Transverse colon (tissue), 4 donors: ENCODE data around the gene FLT4. TPM values are rescaled to one million over a fixed set of nuclear protein-coding genes. Genes with fewer than 3 reads are reported as not detected.

Source experiments
- DNase-seq: peaks from one replicate; pipeline ENCODE4 v3.0.0-alpha.2; 2019
- H3K27ac ChIP-seq, 4 donors: fragments of 200-600 bp; sonication (generic); 2 replicates each; pipeline ENCODE4 v1.5.1; 2016 to 2018; ENCODE audit warnings: inconsistent platforms in 4 of 4
- H3K27me3 ChIP-seq: fragments of 200-600 bp; sonication (generic); 2 replicates; pipeline ENCODE4 v1.5.1; 2017; ENCODE audit warnings: inconsistent platforms
- H3K36me3 ChIP-seq, 4 donors: fragments of 200-600 bp; sonication (generic); 2 replicates each; pipeline ENCODE4 v1.5.1; 2017 to 2019; ENCODE audit warnings: inconsistent platforms in 4 of 4
- H3K4me1 ChIP-seq, 4 donors: fragments of 200-600 bp; sonication (generic); 2 replicates each; pipeline ENCODE4 v1.5.1; 2017 to 2020; ENCODE audit warnings: inconsistent platforms in 4 of 4
- H3K4me3 ChIP-seq, 4 donors: fragments of 200-600 bp; sonication (generic); 1 replicate in 1 of 4; 2 replicates in 3 of 4; pipeline versions ENCODE4 v1.5.1 to v1.6.1; 2017 to 2019; ENCODE audit warnings: inconsistent platforms in 4 of 4
- H3K9me3 ChIP-seq, 2 donors: fragments of 200-600 bp; sonication (generic); 2 replicates each; pipeline ENCODE4 v1.5.1; 2017 to 2019; ENCODE audit warnings: inconsistent platforms in 2 of 2
- EP300 ChIP-seq: sonication (generic); formaldehyde crosslinking; IDR thresholded peaks from one replicate; pipeline ENCODE4 v1.6.1; 2017; ENCODE audit warnings: antibody characterized with exemption, low read depth
- POLR2A ChIP-seq: fragments of 450-650 bp; IDR thresholded peaks from one replicate; pipeline ENCODE4 v1.6.1; 2016; ENCODE audit warnings: antibody characterized with exemption, mild to moderate bottlenecking, moderate library complexity
- POLR2AphosphoS5 ChIP-seq, 3 donors: sonication (generic); formaldehyde crosslinking; IDR thresholded peaks; one replicate each; pipeline ENCODE4 v1.6.1; 2016; ENCODE audit warnings: antibody characterized with exemption in 3 of 3
- WGBS, 2 donors: methylation state at CpG; one replicate each; pipeline ENCODE4 v1.1.5; 2018; ENCODE audit warnings: low coverage in 1 of 2; 5-methylcytosine and 5-hydroxymethylcytosine counted together
- in situ Hi-C, 4 donors: fragments of 200-750 bp; cut with MboI; loops; one replicate each; pipeline versions ENCODE4 v1.15.0 to v1.15.1; 2017; ENCODE audit warnings: low sequenced_read_pairs in 3 of 4, low pct_ligation_motif_present in 1 of 4, low pct_unique_long_range_greater_than_20kb in 1 of 4
- intact Hi-C: fragments of 100-400 bp; cut with DNase I; formaldehyde crosslinking; loops from one replicate; pipeline ENCODE4 v1.15.1; 2023; ENCODE audit warnings: low total_unique reads
- total RNA-seq, 4 donors: library from RNA; depleted of rRNA; stranded (reverse); fragments of >200 nt; gene quantifications; one replicate each; pipeline ENCODE4 v1.1.0, GENCODE V29; 2016
- TF ChIP-seq, protein P1 (sequence below), 5 experiments: fragments of 200-600 bp in 3 of 5; fragments of 450-650 bp in 2 of 5; sonication (generic) in 3 of 5; IDR thresholded peaks; 1 replicate in 2 of 5; 2 replicates in 3 of 5; pipeline ENCODE4 v1.5.1; 2016 to 2017; ENCODE audit warnings: antibody characterized with exemption in 5 of 5, inconsistent platforms in 3 of 5, mild to moderate bottlenecking in 2 of 5, moderate library complexity in 1 of 5

The FLT4 gene
- total RNA-seq, 4 donors from 2014 or later: 1.8 to 16.1 (median 4.0) TPM

DNA sequence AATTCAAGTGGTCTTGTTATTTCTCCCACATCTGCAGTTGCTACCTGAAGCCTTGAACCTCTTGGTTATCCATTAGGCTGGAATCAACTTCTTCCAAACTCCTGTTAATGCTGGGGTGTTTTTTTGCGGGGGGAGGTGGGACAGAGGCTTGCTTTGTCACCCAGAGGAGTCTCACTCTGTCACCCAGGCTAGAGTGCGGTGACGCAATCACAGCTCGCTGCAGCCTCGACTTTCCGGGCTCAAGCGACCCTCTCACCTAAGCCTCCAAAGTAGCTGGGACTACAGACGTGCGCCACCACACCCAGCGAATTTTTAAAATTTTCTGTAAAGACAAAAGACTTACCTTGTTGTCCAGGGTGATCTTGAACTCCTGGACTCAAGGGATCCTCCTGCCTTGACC is 62.5 kb downstream of the FLT4 start:
- no peak for TF ChIP-seq POLR2A
- TF ChIP-seq EP300: no peak
- TF ChIP-seq POLR2AphosphoS5 (IDR thresholded peaks at IDR 0.05): no peak
- TF ChIP-seq, protein P1, sequence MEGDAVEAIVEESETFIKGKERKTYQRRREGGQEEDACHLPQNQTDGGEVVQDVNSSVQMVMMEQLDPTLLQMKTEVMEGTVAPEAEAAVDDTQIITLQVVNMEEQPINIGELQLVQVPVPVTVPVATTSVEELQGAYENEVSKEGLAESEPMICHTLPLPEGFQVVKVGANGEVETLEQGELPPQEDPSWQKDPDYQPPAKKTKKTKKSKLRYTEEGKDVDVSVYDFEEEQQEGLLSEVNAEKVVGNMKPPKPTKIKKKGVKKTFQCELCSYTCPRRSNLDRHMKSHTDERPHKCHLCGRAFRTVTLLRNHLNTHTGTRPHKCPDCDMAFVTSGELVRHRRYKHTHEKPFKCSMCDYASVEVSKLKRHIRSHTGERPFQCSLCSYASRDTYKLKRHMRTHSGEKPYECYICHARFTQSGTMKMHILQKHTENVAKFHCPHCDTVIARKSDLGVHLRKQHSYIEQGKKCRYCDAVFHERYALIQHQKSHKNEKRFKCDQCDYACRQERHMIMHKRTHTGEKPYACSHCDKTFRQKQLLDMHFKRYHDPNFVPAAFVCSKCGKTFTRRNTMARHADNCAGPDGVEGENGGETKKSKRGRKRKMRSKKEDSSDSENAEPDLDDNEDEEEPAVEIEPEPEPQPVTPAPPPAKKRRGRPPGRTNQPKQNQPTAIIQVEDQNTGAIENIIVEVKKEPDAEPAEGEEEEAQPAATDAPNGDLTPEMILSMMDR (IDR thresholded peaks at IDR 0.05): no peak
- in situ Hi-C loops: no loop called here
- 92% methylated on average over 10 of the region's 10 CpGs; no CpG with 5 or more reads in 1 of the 2 donors for WGBS, 2 donors
- DNase-seq: no peak
- H3K27me3 ChIP-seq: peaks cover 34% of the 10 kb centered on the region
- H3K9me3 ChIP-seq: no peaks in the 10 kb centered on the region
- intact Hi-C loops: no loop called here
- peaks cover 0 to 13% (median 5%) of the 10 kb centered on the region in 4 donors for H3K4me1 ChIP-seq
- no peak overlapping the region for H3K27ac ChIP-seq
- H3K4me3 ChIP-seq: no peak overlapping the region
- H3K36me3 ChIP-seq: no peaks in the 10 kb centered on the region

DNA sequence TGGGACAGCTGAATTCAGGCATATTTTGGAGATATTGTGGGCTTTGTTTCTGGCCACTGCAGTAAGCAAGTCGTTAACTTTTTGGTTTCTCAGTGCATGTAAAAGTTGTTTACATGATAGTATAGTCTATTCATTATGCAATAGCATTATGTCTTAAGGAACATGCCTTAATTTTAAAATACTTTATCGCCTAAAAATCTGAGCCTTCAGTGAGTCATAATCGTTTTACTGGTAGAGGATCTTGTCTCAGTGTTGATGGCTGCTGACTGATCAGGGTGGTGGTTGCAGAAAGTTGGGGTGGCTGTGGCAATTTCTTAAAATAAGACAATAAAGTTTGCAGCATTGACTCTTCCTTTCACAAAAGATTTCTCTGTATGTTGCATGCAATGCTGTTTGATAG is 63.2 kb downstream of the FLT4 start:
- TF ChIP-seq POLR2A: no peak
- 87% methylated on average over 3 of the region's 3 CpGs; no CpG with 5 or more reads in 1 of the 2 donors for WGBS, 2 donors
- peaks cover 0 to 9% (median 3%) of the 10 kb centered on the region in 4 donors for H3K4me1 ChIP-seq
- intact Hi-C loops (no loop called here), in situ Hi-C loops (no loop called here)
- no peak overlapping the region for H3K27ac ChIP-seq
- DNase-seq: no peak
- H3K36me3 ChIP-seq: no peaks in the 10 kb centered on the region
- H3K9me3 ChIP-seq: no peaks in the 10 kb centered on the region
- no peak overlapping the region for H3K4me3 ChIP-seq
- H3K27me3 ChIP-seq: peaks cover 28% of the 10 kb centered on the region

DNA sequence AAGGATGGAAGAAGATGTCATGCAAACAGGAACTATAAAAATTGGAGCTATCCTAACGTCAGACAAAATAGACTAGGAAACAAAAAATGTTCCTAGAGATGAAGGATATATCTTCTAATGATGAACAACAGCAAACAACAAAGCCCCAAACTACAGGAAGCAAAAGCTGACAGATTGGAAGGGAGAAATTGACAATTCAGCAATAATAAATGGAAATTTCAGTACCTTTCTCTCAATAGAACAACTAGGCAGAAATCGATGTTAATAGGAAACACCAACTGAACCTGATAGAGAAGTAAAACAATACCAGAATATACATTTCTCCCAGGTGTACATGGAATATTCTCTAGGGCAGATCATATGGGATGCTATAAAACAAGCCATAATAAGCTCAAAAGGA is 65.7 kb downstream of the FLT4 start:
- 64 to 73% methylated on average over 2 of the region's 2 CpGs for WGBS, 2 donors
- Histone ChIP-seq H3K9me3 (no peaks in the 10 kb centered on the region), H3K27ac (no peak overlapping the region), H3K4me3 (no peak overlapping the region), H3K4me1 (no peaks in the 10 kb centered on the region), H3K36me3 (no peaks in the 10 kb centered on the region), H3K27me3 (peaks cover 3% of the 10 kb centered on the region)
- TF ChIP-seq POLR2AphosphoS5 (IDR thresholded peaks at IDR 0.05) (no peak), EP300 (no peak), POLR2A (no peak)
- TF ChIP-seq, protein P1 (IDR thresholded peaks at IDR 0.05): no peak
- no peak for DNase-seq
- intact Hi-C loops (no loop called here), in situ Hi-C loops (no loop called here)

DNA sequence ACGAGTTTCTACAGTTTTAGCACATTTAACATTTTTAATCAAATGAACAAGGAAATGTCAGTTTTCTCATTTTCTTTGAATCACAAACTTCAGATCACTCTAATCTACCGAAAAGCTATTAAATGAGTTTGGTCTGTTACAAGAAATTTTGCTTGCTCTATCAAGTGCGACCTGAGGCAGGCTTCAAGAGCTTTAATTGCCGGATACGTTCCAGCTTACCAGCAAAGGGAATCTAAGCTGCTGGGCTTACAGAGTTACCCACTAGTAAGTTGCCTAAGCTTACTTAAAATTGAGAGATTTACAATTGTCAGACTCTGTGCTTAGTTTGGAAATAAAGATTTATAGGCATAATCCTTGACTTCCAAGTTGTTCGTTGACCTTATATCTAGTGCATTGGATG is 68.7 kb downstream of the FLT4 start:
- no peaks in the 10 kb centered on the region for H3K4me1 ChIP-seq
- peaks cover 0 to 4% (median 0%) of the 10 kb centered on the region in 4 donors for H3K36me3 ChIP-seq
- 72 to 77% methylated on average over 5 to 6 of the region's 6 CpGs for whole genome bisulfite sequencing, 2 donors
- no peak for DNase-seq
- H3K27ac ChIP-seq: no peak overlapping the region
- H3K9me3 ChIP-seq: no peaks in the 10 kb centered on the region
- intact Hi-C loops: no loop called here
- no peak overlapping the region for H3K4me3 ChIP-seq
- no peaks in the 10 kb centered on the region for H3K27me3 ChIP-seq
- TF ChIP-seq EP300 (no peak), POLR2AphosphoS5 (IDR thresholded peaks at IDR 0.05) (no peak), POLR2A (no peak)
- TF ChIP-seq, protein P1 (IDR thresholded peaks at IDR 0.05): no peak
- in situ Hi-C loops: no loop called here

DNA sequence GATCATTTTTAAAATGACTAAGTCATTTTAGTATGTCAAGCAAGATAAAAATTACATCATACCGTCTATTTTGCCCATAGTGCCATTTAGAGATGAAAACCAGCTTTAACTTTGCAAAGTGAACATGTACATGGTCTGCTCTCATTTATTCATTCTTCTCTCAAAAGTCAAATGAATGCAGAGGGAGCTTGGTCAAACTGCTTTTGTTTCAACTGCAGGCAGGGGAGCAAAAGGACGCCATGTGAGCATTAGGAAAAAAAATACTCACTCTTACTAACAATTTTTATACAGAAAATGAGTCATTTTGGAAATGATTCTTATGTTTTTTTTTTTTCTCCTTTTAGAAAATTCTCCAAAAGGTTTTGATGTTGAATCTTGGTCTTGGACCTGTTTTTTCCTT is 73.8 kb downstream of the FLT4 start:
- no peak overlapping the region for H3K4me3 ChIP-seq
- H3K27ac ChIP-seq: no peak overlapping the region
- no peak for DNase-seq
- H3K4me1 ChIP-seq: no peaks in the 10 kb centered on the region
- H3K9me3 ChIP-seq: no peaks in the 10 kb centered on the region
- intact Hi-C loops (no loop called here), in situ Hi-C loops (no loop called here)
- H3K27me3 ChIP-seq: no peaks in the 10 kb centered on the region
- peaks cover 0 to 28% (median 12%) of the 10 kb centered on the region in 4 donors for H3K36me3 ChIP-seq
- WGBS, 2 donors: 86 to 100% methylated on average over 2 of the region's 2 CpGs
- TF ChIP-seq POLR2AphosphoS5 (IDR thresholded peaks at IDR 0.05): no peak
- no peak for TF ChIP-seq POLR2A
- TF ChIP-seq, protein P1 (IDR thresholded peaks at IDR 0.05): no peak
- TF ChIP-seq EP300: no peak
